GM19372 (cell line): ENCODE data around the gene VPS51.

ENCODE experiments used
- ATAC-seq: cut with Tn5 transposase; IDR thresholded peaks from one replicate; pipeline ENCODE4 v1.9.1; 2021; ENCODE audit warnings: mild to moderate bottlenecking, low read depth, moderate library complexity; ENCODE audit not compliant: unreplicated experiment

VPS51 gene

DNA sequence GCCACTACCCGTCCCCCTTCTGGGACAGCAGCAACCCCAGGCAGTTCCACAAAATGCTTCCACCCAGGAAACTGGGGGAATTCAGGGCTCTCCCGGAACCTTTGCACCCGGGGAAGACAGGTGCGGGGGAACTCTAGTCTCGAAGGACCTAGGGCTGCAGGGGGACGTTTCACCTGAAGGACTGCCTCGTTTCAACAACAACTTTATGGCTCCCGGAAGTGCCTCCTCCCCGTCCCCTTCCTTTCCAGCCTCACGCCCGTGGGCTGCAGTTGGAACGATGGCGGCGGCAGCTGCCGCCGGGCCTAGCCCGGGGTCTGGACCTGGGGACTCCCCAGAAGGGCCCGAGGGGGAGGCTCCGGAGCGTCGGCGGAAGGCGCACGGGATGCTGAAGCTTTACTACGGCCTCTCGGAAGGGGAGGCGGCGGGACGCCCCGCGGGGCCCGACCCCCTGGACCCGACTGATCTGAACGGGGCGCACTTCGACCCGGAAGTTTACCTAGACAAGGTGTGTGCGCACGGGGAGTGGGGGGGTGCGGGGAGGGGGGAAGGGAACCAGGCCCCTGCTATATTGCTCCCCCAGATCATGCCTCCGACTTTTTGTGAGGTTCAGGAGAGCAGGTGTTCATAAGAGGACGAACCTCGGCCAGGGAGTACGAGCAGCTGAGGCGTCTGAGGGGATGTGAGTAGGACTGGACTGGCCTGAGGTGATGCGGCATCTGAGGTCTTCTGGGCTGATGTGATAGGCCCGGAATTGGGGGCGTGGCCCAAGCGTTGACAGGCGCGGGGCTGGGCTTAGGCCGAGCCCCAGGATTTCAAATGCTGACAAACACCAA is at the start of gene VPS51:
Gene VPS51 (plus strand): TSS at position 241 of the 833 bp plus-strand sequence. CDS start 37 bp downstream, at position 278.
- ATAC-seq: peak; percentile 87

DNA sequence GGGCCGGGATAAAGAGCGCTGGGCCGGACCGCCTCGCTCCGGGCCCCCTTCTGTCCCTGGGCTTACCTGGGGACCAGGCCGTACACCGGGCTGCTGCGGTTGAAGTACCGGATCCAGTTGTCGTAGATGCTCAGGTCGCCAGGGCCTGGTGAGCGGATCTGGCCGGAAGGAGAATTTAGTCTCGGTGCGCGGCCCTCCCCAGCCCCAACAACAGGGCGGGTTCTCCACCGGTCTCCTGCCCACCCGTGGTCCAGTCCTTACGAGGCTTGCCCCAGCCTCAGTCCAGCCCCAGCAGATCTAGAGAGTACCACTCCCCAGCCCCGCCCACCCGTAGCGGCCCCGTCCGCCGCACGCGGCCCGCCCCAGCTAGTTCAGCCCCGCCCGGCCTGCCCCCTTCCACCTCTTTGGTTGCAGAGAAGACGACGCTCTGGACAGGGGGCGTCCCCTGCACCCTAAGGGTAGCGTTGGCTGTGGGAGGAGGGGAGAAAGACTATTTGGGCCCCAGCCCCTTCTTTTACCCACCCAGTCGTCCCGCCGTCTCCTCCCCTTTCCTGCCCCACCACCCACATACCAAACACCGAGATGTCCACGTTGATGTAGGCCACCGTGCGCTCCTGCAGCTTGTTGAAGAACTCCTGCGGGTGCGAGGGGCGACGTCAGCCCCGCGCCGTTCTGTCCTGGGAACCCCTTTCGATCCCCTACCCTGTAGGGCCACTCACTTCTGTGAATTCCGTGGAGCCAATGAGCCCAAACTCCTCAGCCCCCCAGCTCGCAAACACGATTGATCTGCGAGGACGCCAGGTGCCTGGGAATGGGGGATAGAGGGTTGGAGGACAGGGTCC is 48.2 kb upstream of the VPS51 start:
- no peak for ATAC-seq

DNA sequence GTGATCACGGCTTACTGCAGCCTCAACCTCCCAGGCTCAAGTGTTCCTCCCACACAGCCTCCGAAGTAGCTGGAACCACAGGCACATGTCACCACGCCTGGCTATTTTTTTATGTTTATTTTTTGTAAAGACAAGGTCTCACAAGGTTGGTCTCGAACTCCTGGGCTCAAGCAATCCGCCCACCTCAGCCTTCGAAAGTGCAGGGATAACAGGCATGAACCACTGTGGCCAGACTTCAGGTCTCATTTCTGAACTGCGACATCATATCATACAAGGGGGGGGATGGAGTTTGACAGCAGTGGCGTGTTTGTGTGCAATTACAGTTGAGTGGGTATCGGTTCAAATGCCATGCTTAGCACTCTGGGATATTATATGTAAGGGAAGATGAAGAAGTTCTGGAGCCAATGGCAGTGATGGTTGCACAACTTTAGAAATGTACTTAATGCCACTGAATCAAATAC is 44.6 kb upstream of the VPS51 start:
- no peak for ATAC-seq

DNA sequence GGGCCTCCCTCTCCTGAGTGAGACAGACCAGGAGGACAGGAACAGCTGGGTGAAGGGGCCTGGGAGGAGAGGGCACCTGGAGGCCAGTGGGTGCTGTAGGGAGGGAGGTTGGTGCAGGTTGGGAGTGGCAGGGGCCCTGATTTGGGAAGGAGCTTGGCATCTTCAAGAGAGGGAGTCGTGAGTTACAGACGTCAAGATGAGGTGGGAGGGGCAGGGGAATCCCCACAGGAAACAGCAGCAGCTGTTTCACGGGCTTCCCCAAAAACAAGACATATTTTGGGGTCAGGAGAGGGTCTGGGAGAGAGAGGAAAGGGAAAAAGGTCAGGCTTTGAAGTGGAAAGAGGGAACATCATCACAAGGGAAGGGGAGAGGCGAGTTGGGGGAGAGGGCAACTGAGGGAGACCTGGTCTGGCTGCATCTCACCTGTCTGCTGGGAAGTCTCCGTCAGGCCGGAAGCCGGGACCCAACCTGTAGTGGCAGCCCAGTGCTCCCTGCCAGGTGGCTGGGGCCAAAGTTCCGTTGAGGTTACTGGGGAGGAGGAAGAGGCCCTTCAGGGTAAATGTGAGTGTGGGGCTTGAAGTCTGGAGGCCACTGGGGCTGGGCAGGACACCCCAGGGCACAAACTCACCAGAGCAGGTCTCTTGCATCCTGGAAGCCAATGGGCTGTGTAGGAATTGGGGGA is 42.0 kb upstream of the VPS51 start:
- ATAC-seq: no peak

DNA sequence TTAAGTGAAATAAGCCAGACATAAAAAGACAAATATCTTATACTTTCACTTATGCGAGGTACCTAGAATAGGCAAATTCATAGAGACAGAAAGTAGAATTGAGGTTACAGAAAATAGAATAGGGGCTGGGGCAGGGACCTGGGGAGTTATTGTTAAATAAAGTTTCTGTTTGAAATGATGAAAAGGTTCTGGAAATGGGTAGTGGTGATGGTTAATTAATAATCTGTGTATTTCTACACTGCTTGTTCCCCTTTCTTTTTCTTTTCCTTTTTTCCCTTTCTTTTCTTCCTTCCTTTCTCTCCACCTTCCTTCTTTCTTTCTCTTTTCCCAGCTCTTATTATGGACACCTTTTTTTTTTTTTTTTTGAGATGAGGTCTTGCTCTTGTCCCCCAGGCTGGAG is 40.5 kb upstream of the VPS51 start:
- ATAC-seq: no peak

DNA sequence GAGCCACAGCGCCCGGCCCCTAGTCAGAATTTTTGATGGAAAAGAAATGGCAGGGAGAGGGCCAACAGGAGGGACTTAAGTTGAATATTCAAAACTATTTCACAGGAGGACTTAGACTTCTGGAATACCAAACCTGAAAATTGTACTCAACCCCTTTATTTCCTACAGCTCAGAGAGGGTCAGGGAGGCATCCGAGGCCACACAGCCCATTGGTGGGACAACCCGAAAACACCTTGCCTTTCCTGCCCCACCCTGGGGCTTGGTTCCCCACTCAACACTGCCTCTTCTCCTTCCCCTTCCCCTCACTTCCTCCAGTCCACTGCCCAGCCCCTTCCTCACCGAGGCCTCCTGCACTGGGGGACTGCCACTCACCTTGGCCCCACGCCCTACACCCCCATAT is 39.0 kb upstream of the VPS51 start:
- no peak for ATAC-seq

DNA sequence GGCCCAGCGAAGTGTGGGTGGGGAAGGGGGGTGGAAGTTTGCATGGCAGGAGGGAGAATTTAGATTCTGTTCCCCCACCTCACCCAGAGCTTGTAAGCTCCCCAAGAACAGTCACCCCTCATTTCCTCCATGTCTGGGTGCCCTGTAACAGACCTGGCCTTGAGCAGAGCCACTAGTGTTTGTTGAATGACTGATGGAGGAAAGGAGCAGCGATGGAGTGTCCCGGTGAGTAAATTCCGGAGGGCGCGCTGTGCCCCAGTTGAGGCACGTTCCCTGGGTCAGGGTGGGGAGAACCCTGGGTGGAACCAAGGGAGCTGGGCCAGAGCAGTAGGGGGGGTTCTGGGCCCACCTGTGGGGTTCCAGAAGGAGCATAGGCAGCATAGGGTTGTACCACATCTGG is 38.5 kb upstream of the VPS51 start:
- no peak for ATAC-seq

DNA sequence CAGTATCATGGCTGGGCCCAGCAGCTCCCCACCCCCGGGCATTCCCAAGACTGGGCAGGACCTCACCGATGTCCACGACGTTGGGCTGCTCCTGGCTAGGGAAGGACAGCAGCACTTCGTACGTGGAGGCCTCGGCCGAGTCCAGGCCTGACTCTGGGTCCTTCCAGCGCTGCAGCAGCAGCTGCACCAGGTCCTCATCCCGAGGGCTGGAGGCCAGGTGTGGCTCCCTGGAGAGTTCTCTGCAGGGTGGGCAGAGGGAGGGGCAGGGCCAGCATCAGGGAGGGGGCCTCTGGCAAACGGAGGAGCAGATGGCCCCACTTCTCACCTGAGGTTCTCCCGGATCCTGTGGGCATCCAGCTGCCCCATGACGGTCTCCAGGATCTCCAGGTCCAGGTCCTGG is 38.0 kb upstream of the VPS51 start:
- ATAC-seq: no peak

DNA sequence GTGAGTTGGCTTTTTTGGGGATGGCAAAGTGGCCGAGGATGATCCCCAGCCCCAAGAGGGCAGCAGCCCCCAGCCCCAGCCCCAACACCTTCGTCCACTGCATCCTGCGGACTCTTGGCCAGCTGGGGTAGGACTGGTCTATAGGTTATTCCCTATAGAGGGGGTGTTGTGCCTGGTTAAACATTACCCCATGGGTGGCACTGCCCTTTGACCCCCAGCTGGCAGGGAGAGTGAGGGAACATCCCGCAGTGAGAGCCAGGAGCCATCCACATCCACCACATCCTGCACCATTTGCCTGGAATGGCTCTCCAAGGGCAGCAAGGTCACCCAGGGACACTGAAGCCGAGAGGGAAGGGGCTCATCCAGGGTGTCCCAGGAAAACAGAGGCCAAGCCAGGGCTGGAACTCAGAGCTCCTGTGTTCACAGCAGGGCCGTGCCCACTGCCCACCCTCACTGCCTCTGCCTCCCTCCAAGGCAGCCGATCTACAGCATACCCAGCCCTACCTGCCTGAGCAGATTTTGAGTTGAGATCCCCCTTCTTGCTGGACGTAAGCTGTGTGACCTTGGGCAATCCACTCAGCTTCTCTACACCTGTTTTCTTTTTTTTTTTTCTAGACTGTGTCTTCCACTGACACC is 37.5 kb upstream of the VPS51 start, which contains the start of gene NAALADL1:
Gene NAALADL1 (minus strand): TSS at position 135 of the 636 bp plus-strand sequence. CDS start 32 bp downstream, at position 103.
- ATAC-seq: no peak

DNA sequence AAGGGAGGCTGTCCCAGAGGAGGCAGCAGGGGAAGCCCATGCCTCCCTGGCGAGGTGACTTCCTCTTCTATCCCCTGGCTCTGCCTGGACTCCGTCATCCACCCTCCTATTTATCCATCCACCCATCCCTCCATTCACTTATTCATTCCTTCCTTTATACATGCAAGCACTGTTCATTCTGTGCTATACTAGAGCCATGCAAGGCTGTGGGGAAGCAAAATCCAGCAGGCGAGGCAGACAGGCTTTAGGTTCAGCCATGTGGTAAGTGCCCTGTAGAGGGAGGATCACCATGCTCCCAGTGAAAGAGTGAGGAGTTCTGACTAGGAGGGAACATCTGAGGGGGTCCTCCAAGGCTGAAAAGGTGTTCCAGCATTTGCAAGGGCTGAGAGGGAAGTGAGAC is 36.5 kb upstream of the VPS51 start:
- no peak for ATAC-seq

DNA sequence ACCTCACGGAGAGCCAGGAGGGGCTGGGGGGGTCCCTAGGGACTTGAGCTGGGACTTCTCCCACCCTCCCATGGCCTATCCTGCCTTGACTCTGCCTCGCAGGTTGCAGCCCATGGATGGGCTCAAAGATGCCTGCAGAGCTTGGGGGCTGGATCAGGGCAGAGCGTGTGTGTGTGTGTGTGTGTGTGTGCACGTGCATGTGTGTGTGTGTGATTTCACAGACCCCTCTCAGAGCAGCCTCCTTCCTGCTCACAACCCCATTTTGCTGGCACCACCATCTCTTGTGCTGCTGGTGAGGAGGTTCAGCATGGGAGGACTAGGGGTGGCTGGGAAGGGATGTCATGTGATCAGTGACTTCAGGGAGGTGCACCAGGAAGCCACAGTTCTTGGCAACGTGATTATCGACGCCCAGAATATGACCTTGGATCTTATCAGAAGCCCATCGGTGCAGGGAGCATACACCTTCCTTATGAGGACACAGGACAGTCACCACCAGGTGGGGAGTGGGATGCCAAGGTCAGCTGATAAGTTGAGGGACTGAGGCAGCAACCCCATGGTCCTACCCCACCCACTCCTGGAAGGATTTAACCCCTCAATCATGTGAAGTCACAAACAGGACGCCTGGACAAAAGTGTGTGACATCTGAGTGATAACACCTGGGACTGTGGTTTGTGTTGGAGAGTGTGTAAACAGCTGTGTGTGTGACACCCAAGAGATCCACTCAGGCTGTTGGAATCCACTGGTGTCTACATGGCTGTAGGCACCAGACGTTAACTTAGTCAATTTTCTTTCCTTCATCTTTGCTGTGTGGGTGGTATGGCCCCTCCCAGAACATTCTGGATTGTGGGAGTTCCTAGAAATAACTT is 35.8 kb upstream of the VPS51 start:
- no peak for ATAC-seq

DNA sequence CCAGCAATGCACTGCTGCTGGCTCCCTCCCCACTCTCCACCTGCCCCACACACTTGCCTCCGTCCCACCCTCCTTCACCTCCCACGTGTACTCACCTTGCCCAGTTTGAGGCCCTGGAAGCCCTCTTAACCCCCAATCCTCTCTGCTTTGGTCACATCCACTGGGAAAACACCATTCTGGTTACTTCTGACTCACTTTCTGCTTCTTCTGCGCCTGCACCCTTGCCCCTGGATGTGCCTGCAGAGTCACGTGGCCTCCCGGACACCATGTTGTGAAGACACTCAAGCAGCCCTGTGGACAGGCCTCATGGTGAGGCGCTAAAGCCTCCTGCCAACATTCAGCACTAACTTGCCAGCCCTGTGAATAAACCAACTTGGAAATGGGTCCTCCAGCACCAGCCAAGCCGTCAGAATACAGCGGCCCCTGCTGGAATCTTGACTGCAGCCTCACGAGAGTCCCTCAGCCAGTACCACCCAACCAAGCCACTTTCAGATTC is 35.1 kb upstream of the VPS51 start:
- no peak for ATAC-seq

DNA sequence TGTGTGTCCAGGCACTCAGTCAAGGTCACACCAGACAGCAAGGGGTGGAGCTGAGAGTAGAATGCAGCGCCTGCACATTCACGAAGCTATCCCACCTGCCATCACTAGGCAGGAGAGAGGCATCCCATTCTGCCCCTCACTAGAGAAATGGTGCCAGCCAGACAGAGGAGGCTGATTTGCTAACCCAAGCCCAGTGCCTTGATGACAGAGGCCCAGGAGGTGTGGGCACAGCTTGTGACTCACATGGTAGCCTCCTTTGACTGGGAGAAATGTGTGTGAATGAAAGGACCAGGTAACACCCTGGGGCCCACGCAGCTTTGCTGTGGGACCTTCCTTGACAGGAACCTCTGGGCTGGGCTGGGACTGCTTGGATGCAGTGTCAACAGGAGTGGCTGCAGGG is 32.5 kb upstream of the VPS51 start:
- ATAC-seq: no peak

DNA sequence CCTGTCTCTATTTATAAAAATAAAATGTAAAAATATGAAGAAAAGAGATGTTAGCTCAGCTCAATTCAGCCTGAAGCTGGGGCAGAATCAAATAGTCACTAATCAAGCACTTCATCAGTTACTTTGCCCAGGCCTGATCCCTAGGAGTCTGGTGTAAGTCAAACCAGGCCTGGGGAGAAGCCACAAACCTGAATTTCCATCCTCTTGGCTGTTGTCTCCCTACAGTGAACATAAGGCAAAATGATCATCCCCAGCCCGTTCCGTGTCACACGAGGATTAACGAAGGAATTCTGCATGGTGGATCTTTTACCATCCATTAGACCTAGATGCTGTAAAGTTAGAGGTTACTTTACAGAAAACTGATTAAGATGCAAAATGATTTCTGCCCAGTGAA is 31.2 kb upstream of the VPS51 start:
- no peak for ATAC-seq

DNA sequence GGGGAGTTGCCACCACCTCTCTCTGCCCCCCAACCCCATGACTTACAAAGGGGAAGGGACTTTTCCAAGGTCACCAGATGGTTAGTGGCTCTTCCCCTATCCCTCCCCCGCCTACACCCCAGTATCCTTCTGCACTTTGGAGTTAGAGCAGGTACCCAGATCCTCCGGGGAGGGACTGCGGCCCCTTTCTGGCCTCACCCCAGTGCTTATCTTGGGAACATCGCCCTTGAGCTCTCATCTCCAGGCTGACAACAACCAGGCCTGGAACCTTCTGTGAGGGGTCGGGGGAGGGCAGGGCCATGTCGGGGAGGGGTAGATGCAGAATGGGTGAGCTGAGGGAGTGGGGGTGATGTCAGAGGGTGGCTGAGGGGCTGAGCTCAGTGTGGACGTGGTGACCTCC is 30.2 kb upstream of the VPS51 start:
- ATAC-seq: no peak

DNA sequence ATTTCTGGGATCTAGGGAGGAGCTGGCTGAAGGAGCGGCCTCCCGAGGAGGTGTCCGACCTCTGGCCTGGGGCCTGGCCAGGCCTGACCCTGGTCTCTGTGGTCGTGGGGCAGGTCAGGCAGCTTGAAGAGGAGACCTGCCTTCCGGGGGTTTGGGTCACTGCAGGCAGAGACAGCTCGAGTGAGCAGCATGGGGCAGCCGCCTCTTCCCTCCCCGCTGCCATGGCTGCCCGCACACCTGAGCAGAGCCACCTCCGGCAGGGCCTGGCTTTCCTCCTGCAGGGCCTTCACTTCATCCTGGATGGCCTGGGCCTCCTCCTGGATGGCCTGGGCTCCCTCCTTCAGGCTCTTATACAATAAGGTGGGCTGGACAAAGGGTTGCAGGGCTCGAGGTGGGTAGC is 29.7 kb upstream of the VPS51 start:
- ATAC-seq: no peak

DNA sequence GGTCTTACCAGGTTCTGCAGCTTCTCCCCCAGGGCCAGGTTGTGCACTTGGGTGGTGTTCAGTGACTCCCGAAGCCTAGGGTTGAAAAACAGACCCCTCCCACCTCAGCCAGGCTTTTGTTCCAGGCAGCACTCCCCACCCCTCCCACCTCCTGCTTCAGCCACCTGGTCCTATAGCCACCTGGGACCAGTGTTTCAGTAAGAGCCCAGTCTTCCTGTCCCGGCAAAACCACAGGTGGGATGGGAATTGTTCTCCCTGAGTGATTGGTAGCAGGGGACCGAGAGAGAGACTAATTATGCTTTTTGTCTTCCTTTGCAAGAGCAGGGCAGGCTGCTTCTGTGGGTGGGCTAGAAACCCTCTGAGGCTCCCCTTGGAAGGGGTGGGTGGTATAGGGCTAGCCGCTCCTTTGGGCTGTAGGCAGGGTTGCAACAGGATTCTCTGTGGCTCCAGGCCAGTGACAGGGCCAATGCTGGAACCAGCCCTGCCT is 29.2 kb upstream of the VPS51 start:
- ATAC-seq: no peak

DNA sequence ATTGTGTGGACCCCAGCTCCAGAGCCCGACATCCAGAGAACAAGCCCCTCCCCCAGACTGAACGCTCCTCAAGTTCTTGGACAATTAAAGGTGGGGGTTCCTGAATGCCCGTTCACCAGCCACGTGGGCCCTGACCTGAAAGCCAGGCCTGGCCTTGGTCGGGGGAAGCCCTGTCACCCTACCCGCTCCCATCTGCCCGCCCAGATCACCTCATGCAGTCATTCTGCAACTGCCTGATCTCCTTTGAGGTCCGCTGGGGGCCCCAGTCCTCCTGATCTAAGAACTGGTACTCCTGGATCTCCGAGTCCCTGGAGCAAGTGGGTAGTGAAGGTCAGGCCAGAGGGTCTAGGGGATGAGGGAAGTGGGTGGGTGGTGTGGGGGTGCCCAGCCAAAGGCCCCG is 28.6 kb upstream of the VPS51 start:
- no peak for ATAC-seq

DNA sequence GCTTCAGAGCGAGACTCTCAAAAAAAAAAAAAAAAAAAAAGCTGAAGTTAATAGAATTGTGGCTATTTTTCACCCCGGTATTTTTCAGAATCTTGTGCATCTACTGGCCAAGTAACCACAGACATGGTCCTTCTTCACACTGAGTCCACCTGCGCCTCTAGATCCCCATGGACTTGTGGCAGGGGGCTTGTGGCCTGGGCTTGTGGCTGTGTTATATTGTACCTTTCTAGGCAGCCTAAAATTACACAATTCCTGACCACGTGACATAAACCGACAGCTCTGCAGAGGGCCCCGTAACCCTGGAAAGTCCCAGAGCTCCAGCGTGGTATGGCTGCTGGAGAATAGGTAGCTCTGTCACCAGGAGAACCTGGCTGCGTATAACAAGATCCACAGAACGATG is 26.8 kb upstream of the VPS51 start:
- ATAC-seq: no peak
